Stimulated activated CD4-positive, alpha-beta T cell treated with anti-CD3 and anti-CD28 coated beads, Interleukin-12 subunit alpha, Interleukin-12 subunit beta, amount 100 ng/mL, for 24 hours (primary cell): Measurements from ENCODE around the gene DMRTA2.
"Not testable (repeated sequence)": the region's sequence is repeated elsewhere in the genome, so short reads cannot be mapped to it uniquely, and the experiment has no call there.

Experiments used
- DNase-seq, 2 experiments: peaks; one replicate each; pipeline ENCODE4 v3.0.0-alpha.2; 2020; ENCODE audit warnings: low read depth in 2 of 2

Gene DMRTA2

GRCh38 chr1:50381551-50381950 lies 41.7 kb downstream of the DMRTA2 start:
- not testable (repeated sequence) for DNase-seq

- DNase-seq: no peak
Measured at GRCh38 chr1:50378770-50379169, 44.5 kb downstream of the DMRTA2 start.

- DNase-seq: no peak
Measured at GRCh38 chr1:50373532-50373931, 49.7 kb downstream of the DMRTA2 start.

GRCh38 chr1:50371749-50372148 lies 51.5 kb downstream of the DMRTA2 start:
- no peak for DNase-seq

- DNase-seq: no peak
Measured at GRCh38 chr1:50369830-50370229, 53.4 kb downstream of the DMRTA2 start.

- DNase-seq: no peak
Measured at GRCh38 chr1:50369008-50369634, 54.1 kb downstream of the DMRTA2 start.

GRCh38 chr1:50368179-50369007 lies 54.9 kb downstream of the DMRTA2 start:
- peak in 1 of 2 experiments; percentile 10 for DNase-seq
